ENCODE data around the gene ENTPD5. TPM values are rescaled to one million over a fixed set of nuclear protein-coding genes. Genes with fewer than 3 reads are reported as not detected.

Gene ENTPD5
- total RNA-seq, 1 experiment from 2014 or later: 9.3 TPM

DNA sequence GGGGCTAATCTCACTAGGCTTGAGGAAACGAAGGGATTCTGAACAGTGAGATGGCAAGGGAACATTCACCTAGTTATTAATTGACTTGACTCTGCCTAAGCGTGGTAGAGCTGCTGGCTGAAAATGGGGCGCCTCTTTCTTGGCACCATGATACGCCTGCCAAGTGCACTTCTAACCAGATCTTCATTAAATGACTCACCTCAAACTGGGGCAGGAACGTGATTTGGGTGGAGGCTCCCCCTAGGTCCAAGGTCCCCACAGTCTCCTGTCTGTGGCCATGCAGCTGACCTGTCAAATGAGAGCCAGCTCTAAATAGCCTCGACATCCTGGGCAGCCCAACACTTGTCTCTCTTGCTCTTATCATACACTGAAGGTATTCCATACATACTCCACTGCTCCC lies 43.0 kb downstream of the ENTPD5 start:
- Histone ChIP-seq H3K9me3 (no peaks in the 10 kb centered on the region), H3K27me3 (replicated peaks; ENCODE audit: control insufficient read depth, insufficient read depth, low read length) (no peaks in the 10 kb centered on the region), H3K4me1 (peaks cover 22% of the 10 kb centered on the region), H3K36me3 (ENCODE audit: control insufficient read depth, insufficient read depth, low read length) (no peaks in the 10 kb centered on the region; the same call in 1 of the 2 replicates), H3K4me3 (ENCODE audit: low read depth, low read length) (no peak overlapping the region)
- POLR2A ChIA-PET: no interaction called here
- Mint-ChIP-seq H3K27ac (ENCODE audit: unreplicated experiment) (no peak overlapping the region), H3K9me3 (ENCODE audit: unreplicated experiment) (no peaks in the 10 kb centered on the region), H3K36me3 (ENCODE audit: insufficient read depth, unreplicated experiment) (peaks cover 7% of the 10 kb centered on the region), H3K4me1 (ENCODE audit: low read depth, unreplicated experiment) (peaks cover 22% of the 10 kb centered on the region), H3K27me3 (ENCODE audit: insufficient read depth, unreplicated experiment) (no peaks in the 10 kb centered on the region), H3K4me3 (ENCODE audit: unreplicated experiment) (no peak overlapping the region)
- intact Hi-C loops (cut with micrococcal nuclease; ENCODE audit: unreplicated experiment): loop anchor here (5.0 kb wide), 1 partner anchor 41 kb away; the partner anchor contains the start of genes BBOF1 and ENTPD5
- TF ChIP-seq, protein P1, sequence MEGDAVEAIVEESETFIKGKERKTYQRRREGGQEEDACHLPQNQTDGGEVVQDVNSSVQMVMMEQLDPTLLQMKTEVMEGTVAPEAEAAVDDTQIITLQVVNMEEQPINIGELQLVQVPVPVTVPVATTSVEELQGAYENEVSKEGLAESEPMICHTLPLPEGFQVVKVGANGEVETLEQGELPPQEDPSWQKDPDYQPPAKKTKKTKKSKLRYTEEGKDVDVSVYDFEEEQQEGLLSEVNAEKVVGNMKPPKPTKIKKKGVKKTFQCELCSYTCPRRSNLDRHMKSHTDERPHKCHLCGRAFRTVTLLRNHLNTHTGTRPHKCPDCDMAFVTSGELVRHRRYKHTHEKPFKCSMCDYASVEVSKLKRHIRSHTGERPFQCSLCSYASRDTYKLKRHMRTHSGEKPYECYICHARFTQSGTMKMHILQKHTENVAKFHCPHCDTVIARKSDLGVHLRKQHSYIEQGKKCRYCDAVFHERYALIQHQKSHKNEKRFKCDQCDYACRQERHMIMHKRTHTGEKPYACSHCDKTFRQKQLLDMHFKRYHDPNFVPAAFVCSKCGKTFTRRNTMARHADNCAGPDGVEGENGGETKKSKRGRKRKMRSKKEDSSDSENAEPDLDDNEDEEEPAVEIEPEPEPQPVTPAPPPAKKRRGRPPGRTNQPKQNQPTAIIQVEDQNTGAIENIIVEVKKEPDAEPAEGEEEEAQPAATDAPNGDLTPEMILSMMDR (IDR thresholded peaks at IDR 0.05; ENCODE audit: insufficient read depth in 1 of 2, low read depth in 1 of 2, low read length in 1 of 2, severe bottlenecking in 1 of 2, unreplicated experiment in 1 of 2): no peak
- no peak for DNase-seq
- CTCF ChIA-PET: no interaction called here
- BruUV-seq (replicated peaks): no TSS peak

DNA sequence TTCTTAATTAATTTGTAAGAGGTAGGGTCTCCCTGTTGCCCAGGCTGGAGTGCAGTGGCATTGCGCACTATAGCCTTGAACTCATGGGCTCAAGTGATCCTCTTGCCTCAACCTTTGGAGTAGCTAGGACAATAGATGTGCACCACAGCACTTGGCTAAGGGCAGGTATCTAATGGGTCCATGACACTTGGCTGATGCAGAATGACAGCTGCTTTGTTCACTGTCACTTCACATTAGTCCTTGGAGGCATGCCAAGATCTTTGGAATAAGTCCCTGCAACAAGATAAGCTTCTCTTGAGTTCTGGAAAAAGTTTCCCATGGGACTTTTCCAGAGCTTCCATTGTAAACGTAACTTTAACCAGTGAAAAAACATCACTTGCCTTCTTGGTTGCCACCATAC lies 45.6 kb downstream of the ENTPD5 start:
- no TSS peak for BruUV-seq (replicated peaks)
- DNase-seq: no peak
- no peak overlapping the region for H3K4me3 Mint-ChIP-seq (ENCODE audit: unreplicated experiment)
- H3K36me3 ChIP-seq (ENCODE audit: control insufficient read depth, insufficient read depth, low read length): no peaks in the 10 kb centered on the region; the same call in 1 of the 2 replicates
- peaks cover 14% of the 10 kb centered on the region for H3K4me1 Mint-ChIP-seq (ENCODE audit: low read depth, unreplicated experiment)
- H3K27me3 Mint-ChIP-seq (ENCODE audit: insufficient read depth, unreplicated experiment): no peaks in the 10 kb centered on the region
- H3K36me3 Mint-ChIP-seq (ENCODE audit: insufficient read depth, unreplicated experiment): peaks cover 7% of the 10 kb centered on the region
- intact Hi-C loops (cut with micrococcal nuclease; ENCODE audit: unreplicated experiment): no loop called here
- no peaks in the 10 kb centered on the region for H3K9me3 ChIP-seq
- H3K4me1 ChIP-seq: peaks cover 15% of the 10 kb centered on the region
- H3K9me3 Mint-ChIP-seq (ENCODE audit: unreplicated experiment): no peaks in the 10 kb centered on the region
- H3K4me3 ChIP-seq (ENCODE audit: low read depth, low read length): no peak overlapping the region
- no peaks in the 10 kb centered on the region for H3K27me3 ChIP-seq (replicated peaks; ENCODE audit: control insufficient read depth, insufficient read depth, low read length)
- TF ChIP-seq, protein P1 (IDR thresholded peaks at IDR 0.05; ENCODE audit: insufficient read depth in 1 of 2, low read depth in 1 of 2, low read length in 1 of 2, severe bottlenecking in 1 of 2, unreplicated experiment in 1 of 2): no peak
- CTCF ChIA-PET: no interaction called here
- POLR2A ChIA-PET: no interaction called here
- H3K27ac Mint-ChIP-seq (ENCODE audit: unreplicated experiment): no peak overlapping the region

DNA sequence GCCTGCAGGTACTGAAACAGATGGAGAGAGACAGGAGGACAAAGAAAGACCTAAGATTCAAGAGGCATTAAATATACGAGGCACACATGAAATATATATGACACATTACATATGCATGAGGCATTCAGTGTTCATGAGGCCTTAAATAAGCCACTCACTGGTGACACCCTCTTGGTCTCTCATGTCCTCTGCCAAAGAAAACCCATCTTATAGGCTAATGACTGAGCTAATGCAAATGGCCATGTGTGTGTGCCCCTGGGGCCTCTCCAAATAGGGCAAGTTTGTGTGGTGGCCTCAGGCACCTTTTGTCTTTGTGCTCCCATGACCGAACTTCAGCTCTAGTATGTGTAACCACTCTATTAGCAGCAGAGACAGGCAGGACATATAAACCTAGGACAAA lies 50.2 kb downstream of the ENTPD5 start:
- H3K9me3 ChIP-seq: no peaks in the 10 kb centered on the region
- TF ChIP-seq, protein P1 (IDR thresholded peaks at IDR 0.05; ENCODE audit: insufficient read depth in 1 of 2, low read depth in 1 of 2, low read length in 1 of 2, severe bottlenecking in 1 of 2, unreplicated experiment in 1 of 2): no peak
- ChIA-PET CTCF (no interaction called here), POLR2A (no interaction called here)
- H3K36me3 ChIP-seq (ENCODE audit: control insufficient read depth, insufficient read depth, low read length): no peaks in the 10 kb centered on the region; the same call in 1 of the 2 replicates
- BruUV-seq (replicated peaks): no TSS peak
- H3K36me3 Mint-ChIP-seq (ENCODE audit: insufficient read depth, unreplicated experiment): peaks cover 7% of the 10 kb centered on the region
- H3K4me1 ChIP-seq: no peaks in the 10 kb centered on the region
- no peak overlapping the region for H3K4me3 Mint-ChIP-seq (ENCODE audit: unreplicated experiment)
- H3K27me3 Mint-ChIP-seq (ENCODE audit: insufficient read depth, unreplicated experiment): no peaks in the 10 kb centered on the region
- no peak for DNase-seq
- H3K27me3 ChIP-seq (replicated peaks; ENCODE audit: control insufficient read depth, insufficient read depth, low read length): no peaks in the 10 kb centered on the region
- intact Hi-C loops (cut with micrococcal nuclease; ENCODE audit: unreplicated experiment): no loop called here
- no peaks in the 10 kb centered on the region for H3K4me1 Mint-ChIP-seq (ENCODE audit: low read depth, unreplicated experiment)
- no peaks in the 10 kb centered on the region for H3K9me3 Mint-ChIP-seq (ENCODE audit: unreplicated experiment)
- H3K4me3 ChIP-seq (ENCODE audit: low read depth, low read length): no peak overlapping the region
- H3K27ac Mint-ChIP-seq (ENCODE audit: unreplicated experiment): no peak overlapping the region

Data from Caco-2 (cell line).